H9 (cell line): ENCODE data around the gene DOK1. TPM values are rescaled to one million over a fixed set of nuclear protein-coding genes. Genes with fewer than 3 reads are reported as not detected.

ENCODE experiments used
- DNase-seq: peaks from one replicate; pipeline ENCODE4 v3.0.0-alpha.2; 2017
- H2AFZ ChIP-seq: one replicate; pipeline ENCODE4 v1.6.1; 2013; ENCODE audit warnings: mild to moderate bottlenecking, low read length, control low read depth, moderate library complexity
- H2AK5ac ChIP-seq: 2 replicates; pipeline ENCODE4 v1.6.1; 2013; ENCODE audit warnings: low read length, control low read depth, mixed read lengths; ENCODE audit not compliant: insufficient read length
- H2BK120ac ChIP-seq: one replicate; pipeline ENCODE4 v1.6.1; 2013; ENCODE audit warnings: low read depth, mild to moderate bottlenecking, low read length, control low read depth, inconsistent platforms; ENCODE audit not compliant: poor library complexity, severe bottlenecking
- H2BK12ac ChIP-seq: 2 replicates; pipeline ENCODE4 v1.6.1; 2013; ENCODE audit warnings: low read length, control low read depth, mixed read lengths, low read depth; ENCODE audit not compliant: insufficient read length
- H2BK15ac ChIP-seq: 2 replicates; pipeline ENCODE4 v1.6.1; 2013; ENCODE audit warnings: low read depth, low read length, control low read depth
- H2BK20ac ChIP-seq: one replicate; pipeline ENCODE4 v1.6.1; 2013; ENCODE audit warnings: low read depth, mild to moderate bottlenecking, low read length, control low read depth, inconsistent platforms; ENCODE audit not compliant: poor library complexity, severe bottlenecking
- H2BK5ac ChIP-seq: 2 replicates; pipeline ENCODE4 v1.6.1; 2013; ENCODE audit warnings: low read length, control low read depth, mixed read lengths; ENCODE audit not compliant: insufficient read length
- H3K14ac ChIP-seq: 2 replicates; pipeline ENCODE4 v1.6.1; 2013; ENCODE audit warnings: low read length, control low read depth; ENCODE audit not compliant: insufficient read depth
- H3K18ac ChIP-seq: 2 replicates; pipeline ENCODE4 v1.6.1; 2013; ENCODE audit warnings: low read depth, mild to moderate bottlenecking, mixed read lengths, low read length, control low read depth; ENCODE audit not compliant: insufficient read length
- H3K23ac ChIP-seq: 2 replicates; pipeline ENCODE4 v1.6.1; 2013; ENCODE audit warnings: low read length, control low read depth, mixed read lengths, low read depth; ENCODE audit not compliant: insufficient read length
- H3K23me2 ChIP-seq: 2 replicates; pipeline ENCODE4 v1.6.1; 2013; ENCODE audit warnings: low read depth, mild to moderate bottlenecking, mixed read lengths, low read length, control low read depth; ENCODE audit not compliant: insufficient read length, poor library complexity, severe bottlenecking
- H3K27ac ChIP-seq: 2 replicates; pipeline ENCODE4 v1.5.1; 2013; ENCODE audit warnings: low read length, control low read depth, mixed read lengths, low read depth; ENCODE audit not compliant: insufficient read length
- H3K27me3 ChIP-seq: 2 replicates; pipeline ENCODE4 v1.6.1; 2013; ENCODE audit warnings: low read length, control low read depth, inconsistent platforms; ENCODE audit not compliant: insufficient read depth
- H3K4ac ChIP-seq: 2 replicates; pipeline ENCODE4 v1.6.1; 2013; ENCODE audit warnings: low read depth, mild to moderate bottlenecking, control low read depth, inconsistent platforms, low read length, moderate library complexity
- H3K4me1 ChIP-seq: 2 replicates; pipeline ENCODE4 v1.6.1; 2013; ENCODE audit warnings: low read length, control low read depth, inconsistent platforms; ENCODE audit not compliant: insufficient read depth
- H3K4me2 ChIP-seq: 2 replicates; pipeline ENCODE4 v1.6.1; 2013; ENCODE audit warnings: low read length, control low read depth, mixed read lengths; ENCODE audit not compliant: insufficient read length, insufficient read depth
- H3K56ac ChIP-seq: 2 replicates; pipeline ENCODE4 v1.6.1; 2013; ENCODE audit warnings: low read depth, mild to moderate bottlenecking, mixed read lengths, low read length, control low read depth; ENCODE audit not compliant: insufficient read length
- H3K79me1 ChIP-seq: 2 replicates; pipeline ENCODE4 v1.6.1; 2013; ENCODE audit warnings: low read depth, mild to moderate bottlenecking, moderate library complexity, low read length, control low read depth, inconsistent platforms; ENCODE audit not compliant: insufficient read depth, poor library complexity, severe bottlenecking
- H3K79me2 ChIP-seq: 2 replicates; pipeline ENCODE4 v1.6.1; 2013; ENCODE audit warnings: low read length, control low read depth, inconsistent platforms; ENCODE audit not compliant: insufficient read depth
- H3K9ac ChIP-seq: 2 replicates; pipeline ENCODE4 v1.6.1; 2013; ENCODE audit warnings: low read length, control low read depth, mixed read lengths; ENCODE audit not compliant: insufficient read length; ENCODE audit errors: extremely low read depth
- H3K9me3 ChIP-seq: one replicate; pipeline ENCODE4 v1.6.1; 2013; ENCODE audit warnings: low read depth, low read length, inconsistent platforms; ENCODE audit not compliant: control insufficient read depth
- H3T11ph ChIP-seq: one replicate; pipeline ENCODE4 v1.6.1; 2013; ENCODE audit warnings: mild to moderate bottlenecking, low read length, control low read depth, inconsistent platforms
- H4K20me1 ChIP-seq: one replicate; pipeline ENCODE4 v1.6.1; 2013; ENCODE audit not compliant: control insufficient read depth, insufficient read length, insufficient read depth
- H4K5ac ChIP-seq: 2 replicates; pipeline ENCODE4 v1.6.1; 2013; ENCODE audit warnings: low read depth, mild to moderate bottlenecking, mixed read lengths, low read length, control low read depth; ENCODE audit not compliant: insufficient read length
- H4K8ac ChIP-seq: replicated peaks from 2 replicates; pipeline ENCODE4 v1.6.1; 2013; ENCODE audit warnings: low read length, control low read depth, mixed read lengths, low read depth; ENCODE audit not compliant: insufficient read length
- H4K91ac ChIP-seq: 2 replicates; pipeline ENCODE4 v1.6.1; 2013; ENCODE audit warnings: low read depth, mild to moderate bottlenecking, moderate library complexity, mixed read lengths, low read length, control low read depth; ENCODE audit not compliant: insufficient read length
- H3K27ac Mint-ChIP-seq, 3 experiments: 2 replicates in 2 of 3; 3 replicates in 1 of 3; pipeline ENCODE4 v1.8.0; 2020 to 2021; ENCODE audit warnings: mixed read lengths in 3 of 3, mild to moderate bottlenecking in 1 of 3, moderate library complexity in 1 of 3
- H3K27me3 Mint-ChIP-seq: 2 replicates; pipeline ENCODE4 v1.8.0; 2021; ENCODE audit warnings: low read depth, mild to moderate bottlenecking, moderate library complexity, mixed read lengths
- H3K36me3 Mint-ChIP-seq, 3 experiments: 2 replicates in 2 of 3; 3 replicates in 1 of 3; pipeline ENCODE4 v1.8.0; 2020 to 2021; ENCODE audit warnings: low read depth in 3 of 3, mixed read lengths in 3 of 3; ENCODE audit not compliant: insufficient read depth in 1 of 3
- H3K4me1 Mint-ChIP-seq, 2 experiments: 2 replicates each; pipeline ENCODE4 v1.8.0; 2020; ENCODE audit warnings: mixed read lengths in 2 of 2
- H3K4me3 Mint-ChIP-seq, 2 experiments: 2 replicates in 1 of 2; 3 replicates in 1 of 2; pipeline ENCODE4 v1.8.0; 2020 to 2021; ENCODE audit warnings: mild to moderate bottlenecking in 2 of 2, mixed read lengths in 2 of 2, moderate library complexity in 1 of 2
- H3K9me3 Mint-ChIP-seq, 2 experiments: 2 replicates in 1 of 2; 3 replicates in 1 of 2; pipeline ENCODE4 v1.8.0; 2020; ENCODE audit warnings: mild to moderate bottlenecking in 2 of 2, mixed read lengths in 2 of 2, moderate library complexity in 1 of 2
- WGBS: extraction: QIAGEN DNeasy Blood & Tissue Kit; methylation state at CpG from one replicate; pipeline ENCODE4 v1.1.7; 2013; ENCODE audit warnings: missing lambda C conversion rate, low lambda C conversion rate, mixed read lengths; ENCODE audit not compliant: insufficient read length; ENCODE audit errors: extremely low coverage; 5-methylcytosine and 5-hydroxymethylcytosine counted together
- total RNA-seq: library from RNA; stranded (reverse); gene quantifications from 2 replicates; pipeline ENCODE4 v1.2.1, GENCODE V29; 2021
- TF ChIP-seq, protein P1 (sequence below): fragments of 200-600 bp; sonication (generic); conservative IDR thresholded peaks from 3 replicates; pipeline ENCODE4 v1.8.0; 2021; ENCODE audit warnings: antibody characterized with exemption, mild to moderate bottlenecking

Gene DOK1
- total RNA-seq, 1 experiment from 2014 or later: 16.0 TPM

DNA sequence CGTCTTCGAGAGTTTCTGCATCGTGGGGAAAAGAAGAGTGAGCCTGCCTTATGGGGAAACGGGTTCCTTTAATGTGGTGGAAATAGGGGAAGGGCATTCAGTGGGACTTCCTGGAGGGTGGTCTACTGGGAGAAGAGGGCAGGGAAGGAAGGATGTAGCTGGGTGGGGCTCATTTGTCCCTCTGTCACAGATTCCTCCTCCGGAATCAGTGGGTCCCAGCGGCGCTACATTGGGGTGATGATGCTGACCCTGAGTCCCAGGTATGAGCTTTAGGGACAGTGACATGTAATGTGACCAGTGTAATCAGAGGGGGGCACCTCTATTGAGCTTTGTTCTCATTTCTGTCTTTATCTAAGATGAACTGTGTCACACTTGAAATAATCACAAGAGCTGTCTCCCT lies 22.9 kb upstream of the DOK1 start:
- Histone ChIP-seq H2AK5ac (no peak overlapping the region), H2BK15ac (no peak overlapping the region), H3K27me3 (no peaks in the 10 kb centered on the region), H3K27ac (no peak overlapping the region), H3K4me1 (peaks cover 4% of the 10 kb centered on the region; the same call in 1 of the 2 replicates), H3K9ac (no peak overlapping the region), H4K20me1 (no peaks in the 10 kb centered on the region), H3K4me2 (no peak overlapping the region), H3K56ac (no peak overlapping the region), H2BK12ac (no peak overlapping the region), H3K23ac (no peak overlapping the region), H3K14ac (no peak overlapping the region), H3K79me1 (peaks cover 4% of the 10 kb centered on the region), H4K8ac (no peak overlapping the region), H2BK5ac (no peak overlapping the region), H3K23me2 (peaks cover 15% of the 10 kb centered on the region), H4K5ac (no peak overlapping the region), H3T11ph (no peak overlapping the region), H3K79me2 (peaks cover 4% of the 10 kb centered on the region; the same call in 1 of the 2 replicates), H4K91ac (no peak overlapping the region), H2AFZ (no peak overlapping the region), H3K18ac (no peak overlapping the region), H3K4ac (no peak overlapping the region), H2BK20ac (no peak overlapping the region), H2BK120ac (no peak overlapping the region), H3K9me3 (no peaks in the 10 kb centered on the region)
- no peak overlapping the region for H3K27ac Mint-ChIP-seq
- peaks cover 2% of the 10 kb centered on the region; the same call in 1 of the 2 replicates for H3K27me3 Mint-ChIP-seq
- no peak for DNase-seq
- peaks cover 22 to 56% (median 40%) of the 10 kb centered on the region in 3 experiments for H3K36me3 Mint-ChIP-seq
- TF ChIP-seq, protein P1, sequence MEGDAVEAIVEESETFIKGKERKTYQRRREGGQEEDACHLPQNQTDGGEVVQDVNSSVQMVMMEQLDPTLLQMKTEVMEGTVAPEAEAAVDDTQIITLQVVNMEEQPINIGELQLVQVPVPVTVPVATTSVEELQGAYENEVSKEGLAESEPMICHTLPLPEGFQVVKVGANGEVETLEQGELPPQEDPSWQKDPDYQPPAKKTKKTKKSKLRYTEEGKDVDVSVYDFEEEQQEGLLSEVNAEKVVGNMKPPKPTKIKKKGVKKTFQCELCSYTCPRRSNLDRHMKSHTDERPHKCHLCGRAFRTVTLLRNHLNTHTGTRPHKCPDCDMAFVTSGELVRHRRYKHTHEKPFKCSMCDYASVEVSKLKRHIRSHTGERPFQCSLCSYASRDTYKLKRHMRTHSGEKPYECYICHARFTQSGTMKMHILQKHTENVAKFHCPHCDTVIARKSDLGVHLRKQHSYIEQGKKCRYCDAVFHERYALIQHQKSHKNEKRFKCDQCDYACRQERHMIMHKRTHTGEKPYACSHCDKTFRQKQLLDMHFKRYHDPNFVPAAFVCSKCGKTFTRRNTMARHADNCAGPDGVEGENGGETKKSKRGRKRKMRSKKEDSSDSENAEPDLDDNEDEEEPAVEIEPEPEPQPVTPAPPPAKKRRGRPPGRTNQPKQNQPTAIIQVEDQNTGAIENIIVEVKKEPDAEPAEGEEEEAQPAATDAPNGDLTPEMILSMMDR: no peak
- WGBS: no CpG with 5 or more reads among the region's 7 CpGs
- no peaks in the 10 kb centered on the region; a peak in 1 of 5 replicates for H3K9me3 Mint-ChIP-seq
- peak overlapping the region in 1 of 2 experiments; percentile 9; a peak in 1 of 5 replicates for H3K4me3 Mint-ChIP-seq
- H3K4me1 Mint-ChIP-seq: peaks cover 14 to 17% of the 10 kb centered on the region in 2 experiments
